GM19397 (cell line): ENCODE measurements around the gene PRKCE.
"Not testable (repeated sequence)": the region's sequence is repeated elsewhere in the genome, so short reads cannot be mapped to it uniquely, and the experiment has no call there.

ENCODE experiments used
- ATAC-seq: cut with Tn5 transposase; IDR thresholded peaks from one replicate; pipeline ENCODE4 v1.9.1; 2021; ENCODE audit warnings: mild to moderate bottlenecking, moderate library complexity; ENCODE audit not compliant: unreplicated experiment

Gene PRKCE

DNA sequence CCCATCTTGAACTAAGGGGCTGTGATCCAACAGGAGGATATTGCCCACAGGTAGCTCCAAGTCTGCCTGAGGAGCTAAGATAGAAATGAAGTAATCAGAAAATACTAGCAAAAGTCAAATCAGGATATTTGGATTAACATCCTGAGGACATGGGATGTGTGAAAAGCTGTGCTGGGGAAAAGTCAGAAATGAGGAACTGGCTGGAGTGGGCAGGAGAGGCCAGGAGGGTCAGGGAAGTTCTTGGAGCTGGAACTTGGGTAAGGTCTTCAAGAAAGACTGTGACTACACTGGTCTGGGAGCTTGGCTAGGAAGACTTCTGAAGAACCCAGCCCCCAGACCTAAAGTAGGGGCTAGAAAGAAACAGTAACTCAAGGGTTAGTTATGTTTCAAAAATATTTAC is 250.9 kb downstream of the PRKCE start:
- ATAC-seq = no peak

GRCh38 chr2:45902781-45903375 is 251.4 kb downstream of the PRKCE start:
- ATAC-seq = no peak

GRCh38 chr2:45904267-45904945 is 252.9 kb downstream of the PRKCE start:
- ATAC-seq = no peak

DNA sequence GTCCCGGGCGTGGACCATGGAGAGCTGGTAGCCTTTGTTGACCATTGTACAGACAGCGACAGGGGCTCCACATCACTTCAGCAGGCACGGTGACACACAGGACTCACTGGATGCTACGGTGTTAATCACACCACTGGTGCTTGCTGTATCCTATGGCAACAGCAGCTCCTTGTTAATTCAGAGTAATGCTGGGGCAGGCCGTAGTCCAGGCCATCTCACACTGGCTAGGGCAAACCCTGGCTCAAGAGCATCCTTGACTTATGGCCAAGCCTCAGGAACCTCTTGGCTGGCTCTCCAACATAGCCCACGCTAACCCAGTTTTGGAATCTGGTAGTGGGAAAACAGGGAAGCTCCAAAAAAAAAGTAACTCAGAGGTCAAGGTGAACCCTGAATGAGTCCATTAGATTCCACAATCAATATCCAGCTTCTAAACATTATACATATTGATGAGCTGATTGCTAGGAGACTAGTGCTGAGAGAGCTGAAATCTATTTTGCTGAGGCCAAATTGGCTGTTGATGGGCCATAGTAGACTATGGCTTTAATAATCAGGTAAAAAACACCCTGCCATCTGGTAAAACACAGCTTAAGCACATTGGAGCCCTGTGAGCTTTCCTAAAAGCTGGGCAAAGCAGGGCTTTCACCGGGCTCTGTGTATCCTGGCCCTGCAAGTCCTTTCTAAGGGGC is 253.6 kb downstream of the PRKCE start:
- no peak for ATAC-seq

DNA sequence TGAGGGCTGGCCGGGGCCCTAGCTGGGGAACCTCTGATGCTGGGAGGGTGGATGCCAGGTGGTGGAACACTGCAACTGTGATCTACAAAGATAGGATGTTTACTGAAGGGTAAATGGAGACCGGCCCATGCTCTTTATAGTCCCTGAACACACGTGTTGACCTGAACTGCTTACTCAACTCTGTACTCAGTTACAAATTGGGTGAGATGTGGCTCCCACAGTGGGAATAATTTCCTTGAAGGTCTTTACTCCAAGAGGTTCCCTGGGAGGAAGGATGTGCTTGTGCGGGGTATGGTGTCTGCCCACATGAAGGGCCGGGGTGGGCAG is 254.1 kb downstream of the PRKCE start:
- ATAC-seq = no peak

DNA sequence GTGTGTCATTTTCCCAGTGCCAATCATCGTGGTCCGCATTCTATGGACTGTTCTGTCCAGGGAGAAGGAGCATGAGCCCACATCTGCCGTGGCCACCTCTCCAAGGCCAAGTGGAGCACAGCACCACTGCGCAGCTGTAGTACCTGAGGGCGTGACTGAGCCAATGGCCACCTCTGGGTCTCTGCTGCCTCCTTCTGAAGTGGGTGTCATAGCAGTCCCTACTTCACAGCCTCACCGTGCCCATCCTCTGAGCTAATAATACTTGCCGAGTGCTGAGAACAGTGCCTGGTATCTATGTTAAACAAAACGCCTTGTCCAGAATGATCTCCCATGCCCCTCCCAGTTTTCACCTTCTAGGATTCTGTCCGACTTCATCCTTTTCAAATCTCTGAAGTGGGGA is 256.1 kb downstream of the PRKCE start:
- no peak for ATAC-seq

GRCh38 chr2:45908316-45909170 is 257.1 kb downstream of the PRKCE start:
- ATAC-seq = no peak

DNA sequence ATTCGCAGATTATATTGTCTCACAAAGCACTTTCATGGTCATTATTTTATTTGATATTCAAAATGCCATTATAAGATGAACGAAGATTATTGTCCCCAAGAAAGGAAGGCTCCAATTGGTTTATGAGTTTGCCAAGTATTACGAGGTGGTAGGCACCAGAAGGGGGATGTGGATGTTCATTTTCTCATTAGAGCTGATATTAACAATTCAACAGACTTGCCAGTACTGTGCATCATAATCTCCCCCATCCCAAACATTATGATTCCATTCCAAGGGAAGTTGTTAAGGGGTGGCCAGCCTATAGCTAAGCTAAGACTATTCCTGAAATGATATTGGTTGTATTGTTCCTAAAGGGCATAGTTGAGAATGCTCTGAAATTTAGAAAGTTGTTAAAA is 257.7 kb downstream of the PRKCE start:
- no peak for ATAC-seq

- ATAC-seq = peak; percentile 53
These were observed 258.3 kb downstream of the PRKCE start for GRCh38 chr2:45909677-45910191.

DNA sequence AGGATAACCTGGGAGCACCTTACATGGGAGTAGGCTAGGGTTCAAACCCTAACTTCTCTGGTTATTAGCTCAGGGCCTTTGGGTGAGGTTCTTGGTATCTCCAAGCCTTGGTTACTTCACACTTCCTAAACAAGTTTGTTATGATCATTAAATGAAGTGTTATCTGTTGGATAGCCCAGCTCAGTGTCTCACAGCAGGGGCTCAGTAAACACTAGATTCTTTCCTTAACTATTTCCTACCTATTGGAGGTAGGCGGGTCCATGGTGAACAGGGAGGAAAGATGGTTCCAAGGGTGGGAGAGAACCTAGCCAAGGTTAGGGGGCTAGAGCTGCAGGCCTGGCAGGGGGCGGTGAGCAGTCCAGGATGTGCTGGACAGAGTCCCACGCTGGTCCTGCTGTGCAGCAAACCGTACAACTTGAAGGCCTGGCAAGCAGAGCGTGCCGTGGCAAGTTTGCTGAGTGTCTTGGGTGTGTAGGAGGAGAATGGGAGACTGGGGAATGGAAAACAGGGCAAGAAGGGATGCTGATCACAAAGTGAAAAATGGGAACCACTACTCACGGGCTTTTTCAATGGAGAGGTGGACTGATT is 259.1 kb downstream of the PRKCE start:
- ATAC-seq = no peak

DNA sequence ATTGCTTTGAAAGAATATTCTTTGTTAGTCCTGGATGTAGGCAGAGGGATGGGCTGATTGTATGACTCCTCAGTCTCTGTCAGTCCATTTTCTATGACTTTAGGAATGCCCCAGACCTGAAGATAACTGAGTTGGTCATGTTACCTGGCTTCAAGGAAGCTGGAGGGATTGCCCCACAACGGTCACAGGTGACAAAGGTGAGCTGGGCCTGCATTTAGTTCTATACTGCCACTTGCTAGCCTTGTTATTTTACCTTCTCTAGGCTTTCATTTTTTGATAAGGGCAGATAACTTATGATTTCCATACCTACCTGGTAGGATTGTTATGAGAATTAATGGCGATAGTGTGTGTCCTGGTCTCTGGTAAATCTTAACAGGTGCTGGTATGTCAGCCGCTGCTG is 260.1 kb downstream of the PRKCE start:
- no peak for ATAC-seq

GRCh38 chr2:45912109-45912508 is 260.6 kb downstream of the PRKCE start:
- no peak for ATAC-seq

DNA sequence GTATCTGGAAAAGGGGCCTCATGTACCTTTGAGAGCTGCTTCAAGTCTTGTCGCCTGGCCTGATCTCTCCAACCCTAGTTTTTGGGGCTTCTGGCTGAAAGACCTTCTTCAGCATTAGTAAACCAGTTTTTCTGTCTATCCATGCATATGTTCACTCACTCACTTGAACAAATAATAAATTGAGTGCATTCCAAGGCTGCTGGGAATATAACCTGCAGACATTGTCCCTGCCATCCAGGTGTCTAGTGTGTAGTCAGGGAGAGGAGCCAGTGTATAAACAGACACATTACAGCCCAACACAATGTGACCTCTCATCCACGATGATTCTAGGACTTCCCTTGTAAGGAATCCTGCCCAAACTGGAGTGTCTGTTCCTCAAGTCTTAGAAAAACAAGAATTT is 262.1 kb downstream of the PRKCE start:
- ATAC-seq = no peak

DNA sequence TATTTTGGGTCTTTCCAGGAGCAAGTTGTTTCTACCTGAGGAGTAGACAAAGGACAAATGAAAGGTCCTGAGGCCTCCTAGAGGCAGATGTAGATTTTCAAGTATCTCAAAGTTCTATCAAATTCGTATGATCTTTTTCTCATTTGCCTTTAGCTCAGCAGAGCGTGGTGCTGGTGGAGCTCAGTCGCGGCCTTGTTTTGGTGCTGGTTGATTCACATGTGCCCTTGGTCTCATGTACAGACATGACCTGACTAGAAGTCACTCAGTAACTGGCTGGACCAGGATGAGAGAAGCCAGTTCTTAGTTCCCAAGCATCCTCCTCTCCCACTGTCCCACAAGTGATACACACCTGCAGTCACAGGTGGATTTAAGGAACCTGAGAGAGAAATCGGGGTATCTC is 264.0 kb downstream of the PRKCE start:
- no peak for ATAC-seq

- ATAC-seq = not testable (repeated sequence)
These were observed 266.2 kb downstream of the PRKCE start for GRCh38 chr2:45917561-45918176.

DNA sequence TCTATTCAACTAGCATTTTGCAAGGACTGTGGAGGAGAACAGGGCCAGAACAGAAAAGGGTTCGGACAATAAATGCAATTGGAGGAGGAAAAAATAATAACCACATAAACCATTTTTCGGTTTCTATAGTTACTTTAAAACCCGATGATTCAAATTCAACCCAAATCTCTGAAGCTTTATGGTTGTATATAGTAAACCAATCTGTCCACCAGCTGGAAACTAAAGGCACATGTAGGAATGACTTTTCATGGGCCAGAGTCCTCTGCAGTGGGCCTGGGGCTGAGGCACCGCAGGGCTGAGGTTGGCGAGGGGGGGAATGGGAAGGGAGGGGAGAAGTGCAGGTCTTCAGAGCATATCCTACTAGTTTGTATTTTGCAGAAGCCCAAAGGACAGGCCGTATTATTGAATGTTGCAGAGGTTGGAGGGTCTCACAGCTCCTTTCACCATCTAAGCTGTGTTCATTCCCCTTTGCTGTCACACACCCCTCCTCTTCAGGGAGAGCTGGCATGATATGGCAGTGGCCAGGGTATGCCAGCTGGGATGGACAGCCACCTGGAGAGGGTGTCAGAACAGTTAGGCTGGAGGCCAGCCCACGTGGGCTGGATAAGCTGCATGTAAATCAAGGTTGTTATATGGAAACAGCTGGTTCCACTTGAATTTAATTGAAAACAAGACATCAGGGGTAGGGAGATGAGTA is 267.1 kb downstream of the PRKCE start:
- ATAC-seq = no peak

DNA sequence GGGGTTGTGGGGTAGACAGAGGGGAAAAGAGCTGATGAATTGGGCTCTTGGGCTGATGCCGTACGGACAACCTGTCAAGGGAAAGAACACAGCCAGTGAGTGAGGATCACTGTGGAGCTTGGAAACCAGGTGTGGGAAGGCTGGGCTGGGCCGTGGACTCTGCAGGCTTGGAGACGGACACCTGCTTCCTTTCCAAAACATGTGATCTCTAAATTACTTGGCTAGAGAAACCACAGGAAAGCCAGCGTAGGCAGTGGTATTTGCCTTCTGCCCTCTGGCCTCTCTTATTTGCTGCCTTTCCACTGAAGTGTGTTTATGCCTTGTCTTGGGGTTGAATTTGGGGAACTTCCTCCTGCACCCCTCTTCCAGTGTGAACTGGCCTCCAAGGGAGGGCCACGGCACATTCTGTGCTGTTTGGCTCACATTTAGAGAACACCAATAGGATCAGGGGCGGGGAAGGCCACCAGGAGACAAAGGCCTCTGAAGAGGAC is 267.7 kb downstream of the PRKCE start:
- no peak for ATAC-seq

DNA sequence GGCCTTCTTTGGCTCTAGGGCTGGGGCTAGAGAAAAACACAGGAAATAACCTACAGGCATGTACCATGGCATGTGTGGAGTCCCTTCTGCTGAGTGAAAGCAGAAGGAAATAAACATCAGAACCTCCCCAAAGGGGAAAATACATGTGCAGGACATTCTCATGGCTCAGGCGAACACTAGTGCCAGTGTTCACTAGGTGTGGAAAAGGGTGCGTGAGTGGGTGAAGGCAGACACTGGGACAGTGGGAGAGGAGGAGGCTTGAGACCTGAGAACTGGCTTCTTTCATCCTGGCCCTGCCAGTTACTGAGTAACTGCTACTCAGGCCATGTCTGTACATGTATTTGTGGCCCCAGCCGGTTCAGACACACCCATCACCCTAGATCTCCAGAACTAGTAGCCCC is 268.2 kb downstream of the PRKCE start:
- no peak for ATAC-seq

GRCh38 chr2:45921921-45922320 is 270.4 kb downstream of the PRKCE start:
- no peak for ATAC-seq

DNA sequence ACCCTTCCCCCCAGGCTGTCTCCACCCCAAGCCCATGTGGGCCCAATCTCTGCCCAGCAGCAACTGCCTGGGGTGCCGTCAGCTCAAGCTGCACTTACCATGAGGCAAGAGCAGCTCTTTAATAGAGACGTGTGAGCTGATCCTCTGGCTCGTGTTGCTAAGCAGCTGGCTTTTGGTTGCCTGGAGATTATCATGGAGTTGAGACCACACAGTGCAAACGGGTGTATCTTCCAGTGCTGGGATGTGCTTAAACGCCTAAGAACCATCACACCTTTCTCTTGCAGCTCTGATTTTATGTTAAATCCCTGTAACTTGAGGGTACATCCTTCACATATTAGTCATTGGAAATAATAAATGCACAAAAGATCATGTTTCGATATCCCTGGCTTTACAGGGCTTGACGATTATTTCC is 271.1 kb downstream of the PRKCE start:
- ATAC-seq = no peak
